ENCODE results near the gene SRP68.
"Not testable (repeated sequence)": the region's sequence is repeated elsewhere in the genome, so short reads cannot be mapped to it uniquely, and the experiment has no call there.

Gene SRP68

GRCh38 chr17:76089680-76090516, 17.6 kb upstream of the SRP68 start:
- DNase-seq, result no peak

- DNase-seq, result no peak
Measured at GRCh38 chr17:76088868-76089576, 16.7 kb upstream of the SRP68 start.

GRCh38 chr17:76088041-76088867, 15.9 kb upstream of the SRP68 start:
- DNase-seq, result no peak

GRCh38 chr17:76087531-76087930, 15.2 kb upstream of the SRP68 start:
- no peak for DNase-seq

- no peak for DNase-seq
Measured at GRCh38 chr17:76086384-76086783, 14.1 kb upstream of the SRP68 start.

- DNase-seq, result no peak
Measured at GRCh38 chr17:76085731-76086366, 13.5 kb upstream of the SRP68 start.

GRCh38 chr17:76085066-76085730, 12.9 kb upstream of the SRP68 start:
- no peak for DNase-seq

- no peak for DNase-seq
Measured at GRCh38 chr17:76083536-76084182, 11.3 kb upstream of the SRP68 start.

GRCh38 chr17:76082326-76083251, 10.3 kb upstream of the SRP68 start:
- DNase-seq, result no peak

- DNase-seq, result no peak
Measured at GRCh38 chr17:76081295-76082210, 9.2 kb upstream of the SRP68 start.

GRCh38 chr17:76080768-76081287, 8.5 kb upstream of the SRP68 start:
- no peak for DNase-seq

GRCh38 chr17:76079956-76080767, 7.8 kb upstream of the SRP68 start:
- DNase-seq, result no peak

GRCh38 chr17:76079535-76079955, 7.2 kb upstream of the SRP68 start:
- no peak for DNase-seq

- no peak for DNase-seq
Measured at GRCh38 chr17:76078860-76079534, 6.7 kb upstream of the SRP68 start, which contains the start of gene ZACN. TSS of gene ZACN (plus strand) at chr17:76079182. CDS start at chr17:76079265, 83 bp downstream.

GRCh38 chr17:76078370-76078769, 6.1 kb upstream of the SRP68 start:
- not testable (repeated sequence) for DNase-seq

- DNase-seq, result no peak
Measured at GRCh38 chr17:76077584-76078110, 5.3 kb upstream of the SRP68 start.

All from NCI-H1048 (cell line).